Chondrocyte (in vitro differentiated cells): ENCODE measurements around the gene SLC8A3. TPM values are rescaled to one million over a fixed set of nuclear protein-coding genes. Genes with fewer than 3 reads are reported as not detected.

Source experiments
- DNase-seq: peaks from one replicate; pipeline ENCODE4 v3.0.0; 2021; ENCODE audit warnings: mixed read lengths, low spot score
- H3K27ac Mint-ChIP-seq: one replicate; pipeline ENCODE4 v1.8.0; 2021; ENCODE audit warnings: mild to moderate bottlenecking, moderate library complexity, mixed read lengths; ENCODE audit not compliant: unreplicated experiment
- H3K27me3 Mint-ChIP-seq: 2 replicates; pipeline ENCODE4 v1.8.0; 2021; ENCODE audit warnings: low read depth, mixed read lengths
- H3K36me3 Mint-ChIP-seq: 2 replicates; pipeline ENCODE4 v1.8.0; 2021; ENCODE audit warnings: low read depth, mixed read lengths
- H3K4me1 Mint-ChIP-seq: 2 replicates; pipeline ENCODE4 v1.8.0; 2021; ENCODE audit warnings: low read depth, mild to moderate bottlenecking, mixed read lengths
- H3K4me3 Mint-ChIP-seq: one replicate; pipeline ENCODE4 v1.8.0; 2021; ENCODE audit warnings: mild to moderate bottlenecking, moderate library complexity, mixed read lengths; ENCODE audit not compliant: unreplicated experiment
- H3K9me3 Mint-ChIP-seq: 2 replicates; pipeline ENCODE4 v1.8.0; 2021; ENCODE audit warnings: low read depth, mixed read lengths
- total RNA-seq: library from RNA; stranded (reverse); gene quantifications from 3 replicates; pipeline ENCODE4 v1.2.1, GENCODE V29; 2021
- TF ChIP-seq, protein P1 (sequence below): fragments of 200-600 bp; sonication (generic); IDR thresholded peaks from 2 replicates; pipeline ENCODE4 v1.5.0; 2021; ENCODE audit warnings: antibody characterized with exemption, mild to moderate bottlenecking, moderate library complexity

Gene SLC8A3
- total RNA-seq, 1 donor from 2014 or later = 0.12 TPM

DNA sequence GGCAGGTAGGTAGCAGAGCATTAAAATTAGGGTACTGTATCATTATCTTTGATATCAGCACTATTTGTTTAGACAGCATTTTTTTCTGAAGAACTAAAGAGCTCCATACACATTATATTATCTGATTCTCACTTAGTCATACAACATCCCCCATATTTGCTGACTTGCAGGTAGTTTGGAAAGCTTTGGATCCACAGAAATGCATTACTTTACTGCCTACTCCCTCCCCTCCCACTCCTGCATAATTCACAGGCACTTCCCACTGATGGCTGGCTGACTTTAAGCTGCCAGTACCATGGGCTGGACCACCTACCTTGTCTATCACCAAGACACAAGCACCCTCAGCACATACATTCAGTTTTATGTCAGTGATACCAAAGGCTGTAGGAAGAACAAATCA, 110.4 kb downstream of the SLC8A3 start:
- Mint-ChIP-seq H3K4me3 (no peak overlapping the region), H3K4me1 (no peaks in the 10 kb centered on the region), H3K9me3 (no peaks in the 10 kb centered on the region), H3K36me3 (no peaks in the 10 kb centered on the region), H3K27me3 (peaks cover 16% of the 10 kb centered on the region), H3K27ac (no peak overlapping the region)
- TF ChIP-seq, protein P1, sequence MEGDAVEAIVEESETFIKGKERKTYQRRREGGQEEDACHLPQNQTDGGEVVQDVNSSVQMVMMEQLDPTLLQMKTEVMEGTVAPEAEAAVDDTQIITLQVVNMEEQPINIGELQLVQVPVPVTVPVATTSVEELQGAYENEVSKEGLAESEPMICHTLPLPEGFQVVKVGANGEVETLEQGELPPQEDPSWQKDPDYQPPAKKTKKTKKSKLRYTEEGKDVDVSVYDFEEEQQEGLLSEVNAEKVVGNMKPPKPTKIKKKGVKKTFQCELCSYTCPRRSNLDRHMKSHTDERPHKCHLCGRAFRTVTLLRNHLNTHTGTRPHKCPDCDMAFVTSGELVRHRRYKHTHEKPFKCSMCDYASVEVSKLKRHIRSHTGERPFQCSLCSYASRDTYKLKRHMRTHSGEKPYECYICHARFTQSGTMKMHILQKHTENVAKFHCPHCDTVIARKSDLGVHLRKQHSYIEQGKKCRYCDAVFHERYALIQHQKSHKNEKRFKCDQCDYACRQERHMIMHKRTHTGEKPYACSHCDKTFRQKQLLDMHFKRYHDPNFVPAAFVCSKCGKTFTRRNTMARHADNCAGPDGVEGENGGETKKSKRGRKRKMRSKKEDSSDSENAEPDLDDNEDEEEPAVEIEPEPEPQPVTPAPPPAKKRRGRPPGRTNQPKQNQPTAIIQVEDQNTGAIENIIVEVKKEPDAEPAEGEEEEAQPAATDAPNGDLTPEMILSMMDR = no peak
- no peak for DNase-seq

DNA sequence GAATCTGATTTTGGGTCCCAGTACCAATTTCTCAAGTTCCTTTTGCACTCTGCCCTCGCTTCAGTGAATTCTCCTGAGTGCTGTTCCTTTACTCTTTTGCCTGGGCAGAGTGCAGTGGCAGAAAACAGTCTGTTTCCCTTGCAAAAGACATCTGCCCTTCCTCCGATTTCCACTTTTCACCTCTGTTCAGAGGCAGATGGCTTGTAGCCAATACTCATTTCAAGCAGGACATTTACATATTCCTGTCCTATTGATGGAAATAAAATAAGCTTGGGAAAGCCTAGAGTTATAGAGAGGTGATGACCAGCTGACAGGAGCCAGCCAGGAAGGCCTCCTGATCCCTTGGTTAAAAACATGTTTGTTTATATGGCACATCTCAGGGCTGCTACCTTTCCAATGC, 111.0 kb downstream of the SLC8A3 start:
- Mint-ChIP-seq H3K36me3 (no peaks in the 10 kb centered on the region), H3K4me3 (no peak overlapping the region), H3K9me3 (no peaks in the 10 kb centered on the region), H3K4me1 (no peaks in the 10 kb centered on the region), H3K27me3 (peaks cover 15% of the 10 kb centered on the region), H3K27ac (no peak overlapping the region)
- TF ChIP-seq, protein P1 = no peak
- no peak for DNase-seq

DNA sequence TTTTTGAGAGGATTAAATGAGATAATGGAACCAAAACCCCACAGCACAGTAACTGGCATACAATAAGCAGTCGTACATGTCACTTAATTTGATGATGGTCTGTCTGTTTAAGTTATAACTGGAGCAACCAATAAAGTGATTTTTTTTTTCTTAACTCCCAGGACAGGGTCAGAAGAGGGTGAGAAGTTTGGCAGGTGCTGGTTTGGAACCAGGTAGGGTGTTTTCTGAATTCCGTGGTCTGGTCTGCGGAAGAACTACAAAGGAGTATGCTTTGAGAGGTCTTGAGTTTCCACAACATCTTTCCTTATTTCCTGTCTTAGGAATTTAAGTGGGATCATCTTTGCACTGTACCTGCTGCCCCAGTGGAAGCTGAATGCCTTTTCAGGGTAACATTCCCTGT, 111.7 kb downstream of the SLC8A3 start:
- Mint-ChIP-seq H3K36me3 (no peaks in the 10 kb centered on the region), H3K27me3 (peaks cover 15% of the 10 kb centered on the region), H3K27ac (no peak overlapping the region), H3K4me3 (no peak overlapping the region), H3K4me1 (no peaks in the 10 kb centered on the region), H3K9me3 (no peaks in the 10 kb centered on the region)
- no peak for DNase-seq
- TF ChIP-seq, protein P1 = no peak

DNA sequence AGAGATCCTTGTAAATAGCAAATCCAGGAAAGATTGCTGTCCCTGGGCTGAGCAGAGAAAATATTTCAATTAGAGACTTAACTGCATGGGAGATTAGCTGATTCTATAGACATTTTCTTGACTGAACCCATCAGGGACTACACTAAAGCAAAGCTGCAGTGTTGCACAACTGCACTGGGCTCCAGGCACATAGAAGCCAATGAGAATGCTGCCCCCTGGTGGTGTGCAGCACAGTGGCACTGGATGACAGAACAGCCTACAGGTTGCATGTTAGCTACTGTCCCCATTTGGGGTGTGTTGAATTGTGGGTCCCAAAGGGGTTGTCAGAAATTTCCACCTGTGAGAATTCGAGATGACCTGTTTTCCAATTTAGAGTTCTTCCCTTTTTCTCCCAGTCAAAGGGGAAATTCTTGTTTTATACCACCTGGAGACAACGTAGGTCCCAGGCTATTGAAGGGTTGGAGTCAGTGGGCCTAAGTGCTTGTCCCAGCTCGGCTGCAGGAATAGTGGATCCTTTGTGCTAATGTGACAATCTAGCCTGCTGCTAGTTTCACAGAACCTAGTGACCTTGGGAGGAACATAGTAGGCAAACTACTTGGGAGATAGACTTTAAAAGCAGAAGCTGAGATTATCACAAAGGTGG, 114.7 kb downstream of the SLC8A3 start:
- TF ChIP-seq, protein P1 = peak; percentile 76
- peaks cover 19% of the 10 kb centered on the region for H3K27me3 Mint-ChIP-seq
- H3K4me1 Mint-ChIP-seq = no peaks in the 10 kb centered on the region
- H3K27ac Mint-ChIP-seq = no peak overlapping the region
- H3K36me3 Mint-ChIP-seq = no peaks in the 10 kb centered on the region
- no peak overlapping the region for H3K4me3 Mint-ChIP-seq
- H3K9me3 Mint-ChIP-seq = no peaks in the 10 kb centered on the region
- DNase-seq = no peak

DNA sequence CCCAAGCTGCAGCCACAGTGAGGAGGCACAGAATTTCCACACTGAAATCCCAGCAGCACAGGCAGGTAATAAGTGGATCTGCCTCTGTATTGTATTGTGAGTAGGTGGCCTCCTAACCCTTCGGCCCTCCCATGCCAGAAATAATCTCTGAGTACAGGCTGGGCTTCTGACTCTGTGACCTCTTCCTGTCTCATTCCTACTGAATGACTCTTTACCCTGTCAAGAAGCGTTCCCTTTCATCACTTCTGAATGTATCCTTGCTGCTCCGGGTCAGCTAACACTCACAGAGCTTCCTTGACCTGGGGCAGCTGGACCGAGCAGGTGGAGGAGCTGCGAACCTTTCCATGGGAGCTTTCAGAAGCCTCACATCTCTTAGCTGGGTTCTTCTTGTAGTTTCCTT, 119.6 kb downstream of the SLC8A3 start:
- Mint-ChIP-seq H3K27me3 (peaks cover 16% of the 10 kb centered on the region), H3K36me3 (no peaks in the 10 kb centered on the region), H3K9me3 (no peaks in the 10 kb centered on the region), H3K4me1 (no peaks in the 10 kb centered on the region), H3K4me3 (no peak overlapping the region), H3K27ac (no peak overlapping the region)
- TF ChIP-seq, protein P1 = no peak
- DNase-seq = no peak
